ENCODE data around the gene BDKRB2.

The BDKRB2 gene

DNA sequence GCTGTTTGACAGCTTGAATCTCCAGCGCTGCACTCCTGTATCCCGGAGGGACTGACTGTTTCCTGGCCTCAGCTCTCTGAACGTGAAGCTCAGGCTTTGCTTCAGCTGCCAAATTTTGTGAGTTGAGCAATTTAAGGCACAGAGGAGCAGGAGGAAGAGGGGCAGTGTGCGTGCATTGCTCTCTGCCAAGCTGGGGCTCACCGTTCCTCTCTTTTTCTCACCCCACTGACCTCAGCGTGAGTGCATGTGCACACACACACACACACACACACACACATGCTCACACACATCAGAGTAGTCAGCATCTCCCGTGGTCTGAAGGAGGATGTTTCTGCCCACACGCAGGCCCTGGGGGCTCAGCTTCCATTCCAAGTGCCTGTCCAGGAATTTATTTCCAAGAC lies 27.8 kb upstream of the BDKRB2 start:
- no peak for DNase-seq

DNA sequence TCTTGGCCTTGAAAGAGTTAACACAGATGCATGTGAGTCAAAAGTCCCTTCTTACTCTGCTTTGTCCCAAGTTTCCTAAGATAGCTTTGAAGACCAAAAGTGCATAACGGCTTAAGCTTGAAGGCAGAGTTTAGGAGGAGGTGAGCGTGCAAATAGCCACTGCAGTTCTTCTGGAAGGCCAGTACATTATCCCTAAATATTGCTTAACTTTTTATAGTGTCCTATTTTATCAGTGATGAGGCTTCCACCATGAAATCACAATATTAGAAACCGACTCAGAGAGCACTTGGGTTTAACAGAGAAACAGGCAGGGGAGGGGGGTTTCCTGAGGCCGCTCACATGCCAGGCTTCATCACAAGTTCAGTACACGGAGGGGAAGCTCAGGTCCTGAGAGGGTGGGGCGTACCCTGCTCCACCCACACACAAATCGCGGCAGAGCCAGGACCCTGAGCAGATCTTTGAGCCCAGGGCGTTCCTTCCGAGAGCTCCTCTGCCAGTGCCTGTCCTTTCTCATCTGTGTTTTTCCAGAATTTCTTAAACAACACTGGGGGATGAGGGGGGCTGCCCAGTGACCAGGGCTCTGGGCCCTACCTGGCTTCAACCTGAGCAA lies 26.8 kb upstream of the BDKRB2 start:
- DNase-seq, result no peak

DNA sequence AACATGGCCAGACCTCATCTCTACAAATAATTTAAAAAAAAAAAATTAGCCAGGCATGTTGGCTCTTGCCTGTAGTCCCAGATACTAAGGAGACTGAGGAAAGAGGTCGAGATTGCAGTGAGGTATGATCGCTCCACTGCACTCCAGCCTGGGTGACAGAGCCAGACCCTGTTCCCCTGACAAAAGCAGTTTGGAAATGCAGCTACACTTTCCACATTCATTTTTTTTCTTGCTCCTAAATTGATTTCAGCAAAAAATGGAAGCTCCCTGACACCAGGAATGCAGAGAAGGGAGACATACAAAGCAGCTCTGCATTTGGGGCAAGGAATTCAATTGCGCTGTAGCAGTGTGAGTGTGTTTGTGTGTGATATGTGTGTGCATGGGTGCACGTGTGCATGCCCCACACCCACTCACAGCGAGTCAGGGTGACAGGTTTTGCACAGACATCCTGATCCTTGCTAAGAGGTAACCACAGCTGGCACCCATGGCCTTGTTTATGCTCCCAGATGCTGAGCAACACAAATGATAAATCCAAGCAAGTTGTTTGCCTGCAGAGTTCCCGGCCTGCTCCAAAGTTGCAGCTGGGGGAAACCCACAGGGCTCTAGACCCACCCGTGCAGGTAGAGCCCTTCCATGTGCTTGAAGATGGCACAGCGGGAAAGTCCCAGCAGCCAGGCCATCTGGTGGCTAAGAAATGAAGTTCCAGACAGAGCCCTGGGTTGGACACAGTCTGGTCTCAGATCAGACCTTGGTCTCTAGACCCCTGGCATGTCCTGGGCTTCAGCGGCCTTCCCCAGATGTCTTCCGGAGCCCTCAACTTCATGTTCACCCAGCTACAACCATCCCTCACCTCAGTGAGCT lies 25.9 kb upstream of the BDKRB2 start:
- DNase-seq, result no peak

DNA sequence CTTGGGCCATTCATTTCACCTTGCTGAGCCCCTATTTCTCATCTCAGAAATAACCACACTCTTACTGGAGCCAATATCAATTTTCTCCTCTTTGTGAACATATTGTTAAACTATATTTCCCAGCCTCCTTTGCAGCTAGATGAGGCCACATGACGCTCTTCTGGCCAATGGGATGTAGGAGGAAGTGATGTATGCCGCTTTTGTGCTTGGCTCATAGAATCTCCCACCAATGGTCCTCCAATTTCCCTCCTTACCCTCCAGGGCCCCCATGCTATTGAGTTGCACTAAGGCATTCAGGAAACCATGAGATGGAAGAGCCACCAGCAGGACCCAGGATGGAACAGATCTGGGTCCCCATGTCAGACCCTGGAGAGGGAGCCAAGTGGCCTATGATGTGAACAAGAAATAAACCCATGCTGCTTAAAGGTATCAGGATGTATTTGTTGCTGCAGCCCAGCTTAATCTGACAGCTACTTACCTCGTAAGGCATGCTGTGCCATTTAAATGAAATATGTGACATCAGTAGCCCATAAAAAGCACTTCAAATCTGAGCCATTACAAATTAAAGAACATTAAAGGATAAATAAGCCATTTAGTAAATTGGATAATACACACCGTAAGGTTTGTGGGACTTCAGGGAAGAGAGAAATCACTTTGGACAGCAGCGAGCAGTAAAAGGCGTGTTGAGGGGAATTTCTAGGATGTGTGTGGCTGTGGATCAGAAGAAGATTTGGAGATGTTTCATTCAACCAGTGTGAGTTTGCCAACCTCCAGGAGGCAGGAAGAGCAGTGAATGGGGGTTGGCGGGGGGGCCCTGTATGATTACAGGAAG lies 24.4 kb upstream of the BDKRB2 start:
- DNase-seq, result no peak

DNA sequence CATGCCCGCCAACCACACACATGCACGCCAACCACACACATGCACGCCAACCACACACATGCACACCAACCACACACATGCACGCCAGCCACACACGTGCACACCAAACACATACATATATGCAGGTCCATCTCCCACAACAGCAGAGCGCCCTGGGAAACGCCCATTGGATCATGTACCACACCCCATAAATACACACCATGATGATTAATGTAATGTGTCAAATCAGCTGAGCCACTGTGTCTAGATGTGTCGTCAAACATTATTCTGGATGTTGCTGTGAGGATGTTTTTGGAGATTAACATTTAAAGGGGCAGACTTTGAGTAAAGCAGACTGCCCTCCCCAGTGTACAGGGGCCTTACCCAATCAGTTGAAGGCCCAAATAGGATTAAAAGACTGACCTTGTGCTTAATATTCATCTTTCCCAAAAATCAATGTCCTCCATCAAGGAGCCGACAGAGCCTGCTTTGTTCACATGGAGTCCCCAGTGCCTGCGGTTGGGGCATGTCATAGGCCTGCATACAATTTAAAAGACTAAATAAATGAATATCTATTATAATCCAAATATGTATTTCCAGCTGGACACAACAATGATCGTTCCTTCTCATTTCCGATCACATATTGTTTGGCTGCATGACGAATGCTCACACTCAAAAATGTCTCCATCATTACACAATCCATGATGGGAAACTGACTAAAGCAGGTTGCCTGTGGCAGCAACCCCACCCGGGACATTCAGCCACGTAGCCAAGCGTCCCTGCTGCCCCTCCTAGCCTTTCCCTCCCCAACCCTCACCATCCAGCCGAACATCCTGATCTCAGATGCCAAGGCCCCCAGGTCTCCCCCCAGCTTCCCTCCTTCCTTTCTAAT lies 23.2 kb upstream of the BDKRB2 start:
- DNase-seq, result no peak

DNA sequence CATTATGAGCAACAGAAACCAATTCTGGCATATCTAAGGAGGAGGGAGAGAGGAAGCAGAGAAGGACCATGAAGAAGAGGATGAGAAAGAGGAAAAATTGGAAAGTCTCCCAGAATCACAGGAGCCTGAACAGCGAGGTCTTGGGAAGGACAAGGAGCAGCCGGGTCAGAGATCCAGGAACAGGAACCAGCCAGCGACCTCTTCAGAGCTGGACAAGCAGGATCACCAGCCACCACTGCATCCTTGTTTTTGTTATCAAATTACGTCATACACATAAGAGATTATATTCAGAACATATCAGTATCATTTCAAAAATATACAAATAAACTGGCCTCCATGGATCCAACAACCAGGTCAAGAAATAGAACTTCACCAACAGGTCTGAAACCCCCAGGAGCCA lies 22.1 kb upstream of the BDKRB2 start:
- DNase-seq, result no peak

DNA sequence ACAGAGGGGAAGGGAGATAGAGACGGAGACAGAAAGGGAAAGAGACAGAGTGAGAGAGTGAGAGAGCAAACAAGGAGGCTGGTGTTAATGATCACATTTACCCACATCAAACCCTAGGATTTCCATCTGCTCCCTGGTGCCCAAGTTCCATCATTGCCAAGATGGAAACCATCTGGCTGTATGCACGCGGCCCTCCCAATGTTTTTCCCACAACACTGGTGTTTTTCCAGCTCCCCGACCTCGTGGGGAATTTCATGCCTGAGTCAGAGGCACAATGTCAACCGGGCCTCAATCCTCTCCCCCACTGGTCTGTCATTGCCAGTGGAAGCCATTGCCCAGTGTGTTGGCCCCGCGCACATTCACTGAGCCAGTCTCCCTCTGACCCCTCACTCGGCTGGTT lies 19.9 kb upstream of the BDKRB2 start:
- no peak for DNase-seq

DNA sequence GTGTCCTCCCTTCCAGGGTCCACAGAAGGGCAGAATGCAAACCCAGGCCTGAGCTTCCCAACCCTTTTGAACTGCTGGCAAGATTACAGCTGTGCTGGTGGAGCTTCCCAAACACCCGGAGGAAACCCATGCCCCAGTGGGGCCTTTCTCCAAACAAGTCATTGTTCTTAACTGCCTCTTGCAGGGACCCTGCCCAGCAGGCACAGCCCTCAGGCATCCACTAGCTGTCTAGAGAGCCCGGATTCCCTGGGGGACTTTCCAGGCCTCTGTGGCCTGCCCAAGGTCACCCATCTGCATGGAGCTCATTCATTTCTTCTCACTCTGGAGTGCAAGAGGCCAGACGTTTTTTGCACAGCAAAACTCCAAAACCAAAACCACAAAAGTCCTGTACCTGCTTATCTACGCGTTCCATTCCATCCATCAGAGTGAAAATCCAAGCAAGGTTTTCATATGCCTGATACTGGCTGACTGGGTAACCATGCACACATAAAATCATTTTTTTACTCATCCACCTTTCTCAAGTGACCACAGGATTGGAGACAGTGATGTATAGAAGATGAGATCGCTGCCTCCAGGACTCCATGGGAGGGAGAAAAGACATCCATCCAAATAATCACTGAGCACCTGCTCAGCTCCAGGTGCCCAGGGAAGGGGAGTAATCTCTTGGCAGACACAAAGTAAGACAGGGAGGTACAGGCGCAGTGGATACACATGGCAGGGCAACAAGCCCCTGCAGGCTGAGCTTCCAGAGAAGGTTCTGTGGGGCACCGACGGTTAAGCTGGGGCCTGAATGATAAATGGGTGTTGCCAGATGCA lies 17.2 kb upstream of the BDKRB2 start:
- DNase-seq, result no peak

DNA sequence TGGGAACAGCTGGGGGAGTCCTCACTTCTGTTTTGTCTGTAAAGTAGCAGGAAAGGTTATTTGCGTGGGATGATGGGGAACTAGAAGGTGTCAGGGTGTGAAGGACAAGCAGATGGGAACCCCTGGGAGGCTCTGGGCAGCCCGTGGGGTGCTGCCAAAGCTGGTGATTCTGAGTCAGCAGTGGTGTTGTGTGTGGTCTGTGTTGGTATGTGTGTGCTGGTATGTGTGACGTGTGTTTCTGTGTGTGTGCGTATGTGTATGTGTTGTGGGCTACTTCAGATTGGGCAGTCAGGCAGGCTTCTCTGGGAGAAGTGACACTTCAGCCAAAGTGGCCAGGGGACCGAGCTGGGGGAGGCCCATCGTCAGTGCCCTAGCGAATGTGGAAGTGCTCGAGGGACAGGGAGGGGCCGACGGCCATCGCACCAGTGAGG lies 15.3 kb upstream of the BDKRB2 start:
- no peak for DNase-seq

DNA sequence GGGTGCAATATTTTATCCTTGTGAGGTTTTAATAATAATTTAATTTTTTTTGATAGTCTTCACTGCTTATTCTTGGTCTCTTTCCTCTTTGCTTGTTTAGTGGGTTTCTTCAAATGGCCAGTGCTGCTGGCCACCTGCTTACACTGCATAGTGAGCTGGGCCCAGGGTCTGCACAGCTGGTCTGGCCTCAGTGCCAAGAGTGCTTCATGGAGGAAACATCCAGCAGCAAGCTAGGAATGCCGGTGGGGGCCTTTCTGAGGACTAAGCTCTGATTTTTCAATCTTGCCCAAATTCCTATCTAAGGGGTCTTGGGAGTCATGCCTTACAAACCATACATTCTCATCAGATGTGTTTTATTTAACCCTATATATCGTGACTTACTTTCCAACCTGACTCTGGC lies 13.3 kb upstream of the BDKRB2 start:
- DNase-seq, result no peak

DNA sequence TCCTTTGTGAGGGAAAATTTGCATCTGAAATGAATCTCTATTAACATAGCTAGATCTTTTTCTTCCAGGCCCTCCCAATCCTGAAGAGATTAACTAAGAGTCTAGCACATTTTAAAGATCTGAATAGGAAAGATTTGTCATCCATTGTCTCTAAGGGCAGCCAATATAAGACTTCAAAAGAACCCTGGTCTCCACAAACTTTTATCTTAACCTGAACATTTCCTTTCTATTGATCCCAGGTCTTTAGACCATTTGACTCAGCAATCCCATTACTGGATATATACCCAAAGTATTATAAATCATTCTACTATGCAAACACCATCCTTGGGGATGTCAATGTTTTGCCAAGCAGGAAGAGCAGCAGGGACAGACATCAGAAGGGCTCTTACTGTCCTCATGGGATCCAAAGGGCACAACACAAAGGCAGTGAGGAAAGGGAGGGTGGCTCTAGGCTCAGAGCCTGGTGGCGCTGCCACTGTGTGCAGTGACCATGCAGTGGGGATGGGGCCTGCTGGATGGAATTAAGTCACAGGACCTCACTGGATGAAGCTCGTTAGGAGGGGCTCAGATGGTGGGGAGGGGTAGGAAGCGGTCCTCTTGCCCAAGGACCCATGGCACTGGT lies 12.7 kb upstream of the BDKRB2 start:
- DNase-seq, result no peak

DNA sequence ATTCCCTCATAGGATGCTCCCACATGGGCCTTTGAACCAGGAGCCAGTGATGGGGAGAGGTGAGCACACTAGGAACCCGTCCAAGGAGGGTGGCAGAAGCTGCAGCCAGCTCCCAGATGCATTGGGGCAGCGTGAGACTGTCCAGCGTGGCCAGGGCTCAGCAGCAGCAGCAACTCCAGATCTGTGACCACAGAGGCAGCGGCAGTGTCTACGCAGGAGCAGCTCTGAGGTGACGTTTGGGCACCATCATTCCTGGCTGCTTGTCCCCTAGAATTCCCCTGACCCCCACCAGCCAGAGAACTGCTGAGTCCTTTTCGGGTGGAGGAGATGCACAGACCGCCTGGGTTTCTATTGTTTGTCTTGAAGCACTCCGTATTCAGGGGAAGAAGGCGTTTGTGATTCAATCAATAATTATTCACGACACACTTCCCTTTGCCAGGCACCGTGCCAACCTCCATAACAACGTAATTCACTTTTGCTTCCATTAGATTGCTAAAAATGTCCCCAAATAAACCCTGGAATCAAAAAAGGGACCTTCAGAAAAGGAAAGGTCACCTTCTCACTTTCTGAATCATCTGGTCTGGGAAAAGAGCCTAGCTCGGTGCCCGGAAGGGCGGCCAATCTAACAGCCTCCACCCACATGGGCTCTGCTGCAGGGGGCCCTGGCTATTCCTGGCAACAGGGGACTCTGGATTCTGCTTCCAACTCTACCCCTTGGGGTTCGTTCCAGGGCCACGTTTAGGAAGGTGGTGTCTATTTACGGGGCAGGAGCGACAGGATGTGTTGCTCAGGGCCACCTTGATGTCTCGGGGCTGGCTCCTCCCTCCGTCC lies 11.4 kb upstream of the BDKRB2 start:
- DNase-seq, result no peak

DNA sequence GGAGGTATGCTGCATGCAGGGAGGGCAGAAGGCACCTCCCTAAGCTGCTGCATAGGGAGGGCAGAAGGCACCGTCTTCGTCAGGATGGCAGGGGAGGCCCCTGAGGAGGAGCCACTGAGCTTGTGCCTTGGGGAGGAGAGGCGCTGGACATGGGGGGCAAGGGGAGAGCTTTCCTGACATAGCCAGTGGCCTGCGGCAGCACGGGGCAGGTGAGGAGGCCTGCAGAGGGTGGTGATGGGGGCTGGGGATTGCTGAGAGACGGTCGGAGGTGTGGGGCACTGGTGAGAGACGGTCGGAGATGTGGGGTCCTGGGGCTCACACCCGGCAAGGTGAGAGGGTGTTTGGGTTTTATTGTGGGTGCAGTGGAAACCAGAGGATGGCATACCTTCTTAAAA lies 10.4 kb upstream of the BDKRB2 start:
- DNase-seq, result no peak

DNA sequence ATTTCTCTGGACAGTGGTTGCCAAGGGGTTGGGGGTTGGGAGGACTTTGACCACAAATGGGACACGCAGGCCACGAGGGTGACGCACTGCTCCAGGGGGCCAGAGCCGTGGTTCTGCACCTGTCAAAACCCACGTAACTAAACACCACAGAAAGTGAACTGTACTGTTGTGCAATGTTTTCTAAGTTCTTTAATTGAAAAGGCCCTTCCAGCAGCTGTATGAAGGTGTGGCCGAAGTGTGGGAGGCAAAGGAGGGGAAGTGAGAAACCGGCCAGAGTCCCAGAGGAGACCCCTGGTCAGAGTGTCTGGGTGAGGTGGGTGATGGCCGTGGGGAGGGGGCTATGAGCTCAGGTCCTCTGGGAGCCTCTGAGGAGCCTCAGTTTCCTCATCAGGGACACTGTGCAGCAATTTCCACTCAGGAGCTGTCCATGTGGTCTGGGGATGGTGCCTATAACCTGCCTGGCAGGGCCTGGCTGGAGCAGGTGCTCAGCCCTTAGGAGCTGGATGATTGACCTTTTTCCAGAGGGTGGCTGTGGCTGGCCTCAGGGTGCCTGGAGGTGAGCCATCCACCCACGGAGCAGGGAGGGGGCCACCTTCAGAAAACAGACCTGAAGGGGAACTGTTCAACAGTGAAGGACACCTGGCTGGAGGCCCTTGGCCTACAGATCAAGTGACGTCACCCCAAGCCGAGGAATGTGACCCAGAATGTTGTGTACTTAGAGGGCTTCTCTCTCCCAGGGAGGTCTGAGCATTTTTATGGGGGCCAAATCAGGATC lies 9.8 kb upstream of the BDKRB2 start:
- no peak for DNase-seq

DNA sequence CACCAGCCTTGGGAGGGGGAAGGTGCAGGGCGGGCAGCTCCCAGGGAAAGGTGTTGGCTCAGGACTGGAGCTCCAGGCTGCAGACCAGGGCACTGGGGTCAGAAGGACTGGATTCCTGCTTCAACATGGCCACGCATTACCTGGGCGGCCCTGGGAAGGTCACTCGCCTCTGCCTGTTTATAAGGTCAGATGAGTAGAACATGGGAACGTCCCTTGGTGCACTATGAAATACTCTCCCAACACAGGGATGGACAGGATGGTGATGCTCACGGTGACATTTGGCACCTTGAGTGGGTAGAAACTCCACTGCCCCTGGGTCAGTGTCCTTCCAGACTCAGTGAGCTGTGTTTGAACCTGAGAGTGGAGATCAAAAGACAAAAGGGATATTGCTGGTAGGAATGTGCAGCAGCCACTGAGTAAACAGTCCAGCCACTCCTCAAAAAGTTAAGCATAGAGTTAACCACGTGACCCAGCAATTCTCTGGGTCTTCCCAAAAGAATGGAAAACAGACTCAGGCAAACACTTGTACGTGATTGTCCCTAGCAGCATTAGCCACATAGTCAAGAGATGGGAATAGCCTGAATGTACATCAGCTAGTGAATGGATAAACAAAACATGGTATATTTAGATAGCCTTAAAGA lies 9.1 kb upstream of the BDKRB2 start:
- no peak for DNase-seq

DNA sequence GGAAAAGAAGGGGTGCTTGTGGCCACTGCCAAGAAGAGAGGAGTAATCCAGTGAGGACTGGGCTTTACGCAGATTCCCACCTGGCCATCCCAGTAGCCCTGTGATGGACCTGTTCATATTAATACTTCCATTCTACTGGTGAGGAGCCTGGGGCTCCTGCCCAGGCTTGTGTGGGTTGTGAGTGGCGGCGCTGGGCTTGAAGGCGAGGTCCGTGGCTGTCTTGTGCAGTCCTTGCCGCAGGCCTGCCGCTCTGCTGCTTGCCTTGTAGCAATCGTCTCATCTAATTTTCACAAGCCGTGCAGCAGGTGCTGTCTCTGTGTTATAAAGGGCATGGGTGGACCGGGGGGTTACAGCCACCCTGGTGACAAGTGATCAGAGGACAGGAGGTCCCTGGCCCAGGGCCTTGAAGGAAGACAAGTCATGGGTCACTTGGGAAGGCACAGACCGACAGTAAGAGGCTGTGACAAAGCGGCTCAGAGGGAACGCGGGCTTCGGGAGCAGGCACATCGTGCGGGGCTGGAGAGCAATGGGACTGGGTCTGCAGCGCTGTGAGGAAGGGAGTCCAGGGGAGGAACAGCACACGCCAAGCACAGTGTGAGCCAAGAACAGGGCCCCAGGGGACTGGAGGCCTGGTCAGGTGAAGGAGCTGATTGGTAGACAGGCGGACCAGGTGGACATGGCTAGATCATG lies 7.3 kb upstream of the BDKRB2 start:
- DNase-seq, result no peak

DNA sequence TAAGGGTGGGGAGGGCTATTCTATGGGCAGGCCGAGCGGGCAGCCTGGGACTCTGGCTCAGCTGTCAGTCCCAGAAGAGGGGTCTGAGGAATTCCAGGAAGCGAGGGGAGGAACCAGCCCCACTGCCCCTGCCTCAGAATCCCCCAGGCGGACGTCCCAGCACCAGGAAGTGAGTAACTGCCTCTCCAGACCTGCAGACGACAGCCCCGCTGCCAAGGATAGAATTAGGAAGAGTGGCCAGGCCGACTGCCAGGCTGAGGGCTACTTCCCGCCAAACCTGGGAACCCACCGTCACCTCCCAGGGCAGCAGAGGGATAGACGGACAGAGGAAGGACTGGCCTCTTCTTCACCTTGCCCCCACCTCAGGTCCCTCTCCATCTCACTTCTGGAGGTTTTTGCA lies 6.7 kb upstream of the BDKRB2 start:
- no peak for DNase-seq

DNA sequence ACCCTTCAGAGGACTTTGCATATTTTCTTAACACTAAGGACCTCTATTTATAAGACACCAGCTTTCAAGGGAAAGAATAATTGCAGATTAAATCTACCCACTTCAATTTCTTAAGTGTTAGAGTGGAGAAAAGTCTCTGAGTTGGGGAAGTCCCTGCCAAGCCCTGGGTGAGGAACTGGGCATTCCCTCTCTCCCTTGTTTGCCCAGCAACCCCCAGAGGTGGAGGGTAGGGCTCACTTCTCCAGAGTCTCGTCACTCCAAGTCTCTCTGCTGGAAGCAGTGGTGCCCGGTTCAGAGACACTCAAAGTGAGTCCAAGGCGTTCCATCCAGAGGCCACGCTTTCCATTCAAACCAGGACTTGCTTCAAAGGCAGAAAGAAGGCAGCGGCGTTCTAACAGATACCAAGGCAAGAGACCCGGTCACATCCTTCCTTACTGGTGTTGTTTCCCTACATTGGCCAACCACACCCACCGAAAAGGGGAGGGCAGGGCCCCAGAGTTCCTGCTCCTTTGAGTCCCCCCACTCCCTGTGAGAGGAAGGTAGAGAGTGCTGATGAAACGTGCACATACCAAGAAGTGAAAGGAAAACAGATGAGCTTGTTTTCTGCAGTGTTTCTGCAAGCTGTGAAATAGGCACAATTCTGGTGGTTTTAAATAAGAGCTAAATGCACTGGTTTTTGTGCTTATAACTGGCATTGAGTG lies 6.1 kb upstream of the BDKRB2 start:
- no peak for DNase-seq

Data from CD4-positive, alpha-beta T cell treated with Interleukin-21 for 1 hour (primary cell).